ENCODE data around the gene SLC16A10. TPM values are rescaled to one million over a fixed set of nuclear protein-coding genes. Genes with fewer than 3 reads are reported as not detected.

SLC16A10 gene
- total RNA-seq, 2 experiments from 2014 or later = 13.4 to 13.8 TPM

DNA sequence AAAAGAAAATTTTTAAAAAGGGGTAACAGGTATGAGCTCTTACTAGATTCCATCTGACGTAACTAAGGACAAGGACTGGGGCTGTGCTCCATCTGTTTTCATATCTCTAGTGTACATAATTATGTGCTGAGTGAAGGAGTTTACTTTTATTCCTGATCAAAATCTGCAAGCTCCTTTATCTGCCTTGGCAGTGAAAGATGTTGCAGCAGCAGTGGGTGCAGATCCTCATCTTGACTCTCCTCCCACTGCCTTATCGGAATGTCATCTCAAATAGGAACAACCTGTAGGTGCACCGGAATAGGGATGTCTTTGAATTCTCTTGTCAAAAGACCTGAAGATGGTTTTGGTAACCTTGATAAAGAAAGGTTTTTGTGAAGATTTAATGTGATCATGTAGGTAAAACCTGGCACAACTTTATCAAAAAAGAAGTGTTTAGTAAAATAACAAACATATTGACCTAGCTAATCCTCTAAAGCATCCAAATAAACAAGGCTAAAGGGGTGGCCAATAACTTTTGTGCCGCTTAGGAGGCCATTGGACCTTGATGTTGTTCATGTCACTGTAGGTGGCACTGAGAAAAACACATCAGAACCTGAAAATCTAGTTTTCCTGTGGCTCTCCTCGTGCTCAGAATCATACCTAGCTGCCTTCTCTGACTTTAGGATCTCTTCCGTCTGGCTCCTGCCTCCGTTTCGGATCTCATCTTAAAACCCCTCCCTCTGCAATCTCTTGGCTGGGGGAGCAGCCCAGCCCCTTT is 19.0 kb upstream of the SLC16A10 start:
- no peaks in the 10 kb centered on the region for H3K27me3 ChIP-seq (ENCODE audit: control insufficient read depth in 1 of 2, insufficient read depth in 2 of 2, low read length in 2 of 2)
- Mint-ChIP-seq H3K36me3 (ENCODE audit: low read depth) (no peaks in the 10 kb centered on the region), H3K27me3 (no peaks in the 10 kb centered on the region), H3K27ac (no peak overlapping the region), H3K4me3 (no peak overlapping the region), H3K9me3 (no peaks in the 10 kb centered on the region), H3K4me1 (ENCODE audit: low read depth) (no peaks in the 10 kb centered on the region)
- ATAC-seq (ENCODE audit: poor library complexity) = no peak
- H3K27ac ChIP-seq (ENCODE audit: low read depth in 1 of 2, low read length in 2 of 2) = no peak overlapping the region
- TF ChIP-seq, protein P1, sequence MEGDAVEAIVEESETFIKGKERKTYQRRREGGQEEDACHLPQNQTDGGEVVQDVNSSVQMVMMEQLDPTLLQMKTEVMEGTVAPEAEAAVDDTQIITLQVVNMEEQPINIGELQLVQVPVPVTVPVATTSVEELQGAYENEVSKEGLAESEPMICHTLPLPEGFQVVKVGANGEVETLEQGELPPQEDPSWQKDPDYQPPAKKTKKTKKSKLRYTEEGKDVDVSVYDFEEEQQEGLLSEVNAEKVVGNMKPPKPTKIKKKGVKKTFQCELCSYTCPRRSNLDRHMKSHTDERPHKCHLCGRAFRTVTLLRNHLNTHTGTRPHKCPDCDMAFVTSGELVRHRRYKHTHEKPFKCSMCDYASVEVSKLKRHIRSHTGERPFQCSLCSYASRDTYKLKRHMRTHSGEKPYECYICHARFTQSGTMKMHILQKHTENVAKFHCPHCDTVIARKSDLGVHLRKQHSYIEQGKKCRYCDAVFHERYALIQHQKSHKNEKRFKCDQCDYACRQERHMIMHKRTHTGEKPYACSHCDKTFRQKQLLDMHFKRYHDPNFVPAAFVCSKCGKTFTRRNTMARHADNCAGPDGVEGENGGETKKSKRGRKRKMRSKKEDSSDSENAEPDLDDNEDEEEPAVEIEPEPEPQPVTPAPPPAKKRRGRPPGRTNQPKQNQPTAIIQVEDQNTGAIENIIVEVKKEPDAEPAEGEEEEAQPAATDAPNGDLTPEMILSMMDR (IDR thresholded peaks at IDR 0.05) = no peak
- POLR2A ChIA-PET = no interaction called here
- no peaks in the 10 kb centered on the region for H3K9me3 ChIP-seq (ENCODE audit: control insufficient read depth in 1 of 2, insufficient read depth in 1 of 2, low read length in 2 of 2)
- no peaks in the 10 kb centered on the region for H3K36me3 ChIP-seq (ENCODE audit: insufficient read depth, low read length)
- intact Hi-C loops (cut with DNase I, micrococcal nuclease) = no loop called here
- DNase-seq = no peak
- CTCF ChIA-PET = no interaction called here
- H3K4me3 ChIP-seq (ENCODE audit: low read length) = no peak overlapping the region
- H3K4me1 ChIP-seq (ENCODE audit: insufficient read depth, low read length) = no peaks in the 10 kb centered on the region

DNA sequence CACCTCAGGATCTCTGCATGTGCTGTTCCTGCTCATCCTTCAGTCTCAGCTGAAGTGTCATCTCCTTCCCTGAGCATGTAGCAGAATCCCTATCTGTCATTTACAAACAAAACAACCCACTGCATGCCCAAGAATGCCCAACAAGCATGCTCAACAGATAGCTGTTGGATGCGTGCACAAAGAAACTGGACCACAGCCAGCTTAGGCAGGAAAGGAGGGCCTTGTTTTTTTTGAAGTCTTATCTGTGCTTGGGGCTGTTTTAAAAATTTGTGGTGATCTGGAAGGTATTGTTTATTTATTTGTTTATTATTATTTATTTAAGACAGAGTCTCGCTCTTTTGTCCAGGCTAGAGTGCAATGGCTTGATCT is 18.5 kb upstream of the SLC16A10 start:
- no peaks in the 10 kb centered on the region for H3K27me3 Mint-ChIP-seq
- ChIA-PET POLR2A (no interaction called here), CTCF (no interaction called here)
- H3K9me3 ChIP-seq (ENCODE audit: control insufficient read depth in 1 of 2, insufficient read depth in 1 of 2, low read length in 2 of 2) = no peaks in the 10 kb centered on the region
- H3K27ac ChIP-seq (ENCODE audit: low read depth in 1 of 2, low read length in 2 of 2) = no peak overlapping the region
- no peak overlapping the region for H3K4me3 Mint-ChIP-seq
- H3K4me3 ChIP-seq (ENCODE audit: low read length) = no peak overlapping the region
- intact Hi-C loops (cut with DNase I, micrococcal nuclease) = no loop called here
- H3K36me3 ChIP-seq (ENCODE audit: insufficient read depth, low read length) = no peaks in the 10 kb centered on the region
- no peak for DNase-seq
- H3K4me1 ChIP-seq (ENCODE audit: insufficient read depth, low read length) = no peaks in the 10 kb centered on the region
- no peaks in the 10 kb centered on the region for H3K27me3 ChIP-seq (ENCODE audit: control insufficient read depth in 1 of 2, insufficient read depth in 2 of 2, low read length in 2 of 2)
- no peaks in the 10 kb centered on the region for H3K4me1 Mint-ChIP-seq (ENCODE audit: low read depth)
- TF ChIP-seq, protein P1 (IDR thresholded peaks at IDR 0.05) = no peak
- no peaks in the 10 kb centered on the region for H3K36me3 Mint-ChIP-seq (ENCODE audit: low read depth)
- no peak overlapping the region for H3K27ac Mint-ChIP-seq
- H3K9me3 Mint-ChIP-seq = no peaks in the 10 kb centered on the region
- no peak for ATAC-seq (ENCODE audit: poor library complexity)

DNA sequence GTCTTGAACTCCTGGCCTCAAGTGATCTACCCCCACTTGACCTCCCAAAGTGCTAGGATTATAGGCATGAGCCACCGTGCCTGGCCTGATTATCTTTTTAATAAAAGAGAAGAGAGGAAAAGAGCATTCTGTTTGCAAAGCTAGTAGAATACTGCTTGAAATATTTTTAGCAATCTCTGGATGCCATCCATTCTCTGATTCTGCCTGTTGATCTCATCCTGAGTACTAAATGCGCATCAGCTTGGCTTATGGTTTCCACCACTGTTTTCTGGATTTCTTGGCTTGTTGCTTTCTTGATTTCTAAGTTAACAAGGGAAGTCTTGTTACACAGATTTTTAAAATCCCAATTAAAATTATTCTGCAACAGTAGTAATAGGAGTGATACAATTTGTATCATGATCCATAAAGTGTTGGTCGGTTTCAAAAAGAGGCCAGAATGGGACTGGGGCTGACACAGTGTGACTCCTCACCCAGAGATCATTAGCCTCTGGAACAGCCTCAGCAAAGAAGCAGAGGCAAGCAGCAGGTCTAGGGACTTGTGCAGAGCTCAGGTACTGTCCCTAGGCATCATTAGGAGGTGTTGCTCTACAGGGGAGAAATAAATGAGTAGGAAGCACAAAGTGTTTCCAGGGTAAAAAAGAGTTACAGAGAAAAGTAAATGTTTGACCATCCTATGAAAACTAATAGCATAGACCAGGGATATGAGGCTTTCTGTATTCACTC is 17.8 kb upstream of the SLC16A10 start:
- ATAC-seq (ENCODE audit: poor library complexity) = no peak
- no peaks in the 10 kb centered on the region for H3K4me1 ChIP-seq (ENCODE audit: insufficient read depth, low read length)
- H3K27ac ChIP-seq (ENCODE audit: low read depth in 1 of 2, low read length in 2 of 2) = no peak overlapping the region
- Mint-ChIP-seq H3K9me3 (no peaks in the 10 kb centered on the region), H3K36me3 (ENCODE audit: low read depth) (no peaks in the 10 kb centered on the region), H3K27me3 (no peaks in the 10 kb centered on the region), H3K4me3 (no peak overlapping the region), H3K4me1 (ENCODE audit: low read depth) (no peaks in the 10 kb centered on the region), H3K27ac (no peak overlapping the region)
- H3K9me3 ChIP-seq (ENCODE audit: control insufficient read depth in 1 of 2, insufficient read depth in 1 of 2, low read length in 2 of 2) = no peaks in the 10 kb centered on the region
- no peak overlapping the region for H3K4me3 ChIP-seq (ENCODE audit: low read length)
- no peak for DNase-seq
- no peaks in the 10 kb centered on the region for H3K27me3 ChIP-seq (ENCODE audit: control insufficient read depth in 1 of 2, insufficient read depth in 2 of 2, low read length in 2 of 2)
- intact Hi-C loops (cut with DNase I, micrococcal nuclease) = no loop called here
- TF ChIP-seq, protein P1 (IDR thresholded peaks at IDR 0.05) = no peak
- POLR2A ChIA-PET = no interaction called here
- CTCF ChIA-PET = interaction anchor here (1.3 kb wide), 1 partner anchor 12 kb away, joined by 3 read pairs; no protein-coding TSS in a partner anchor
- H3K36me3 ChIP-seq (ENCODE audit: insufficient read depth, low read length) = no peaks in the 10 kb centered on the region
